Glutamatergic neuron (in vitro differentiated cells): ENCODE results near the gene CAMK2A. TPM values are rescaled to one million over a fixed set of nuclear protein-coding genes. Genes with fewer than 3 reads are reported as not detected.

Experiments
- DNase-seq: peaks from one replicate; pipeline ENCODE4 v3.0.0; 2022
- H3K27ac Mint-ChIP-seq: one replicate; pipeline ENCODE4 v1.8.0; 2020; ENCODE audit warnings: mild to moderate bottlenecking, mixed read lengths, inconsistent platforms; ENCODE audit not compliant: unreplicated experiment
- H3K27me3 Mint-ChIP-seq: one replicate; pipeline ENCODE4 v1.8.0; 2020; ENCODE audit warnings: mild to moderate bottlenecking, moderate library complexity, mixed read lengths, inconsistent platforms; ENCODE audit not compliant: unreplicated experiment
- H3K36me3 Mint-ChIP-seq: one replicate; pipeline ENCODE4 v1.8.0; 2020; ENCODE audit warnings: mild to moderate bottlenecking, mixed read lengths, inconsistent platforms; ENCODE audit not compliant: unreplicated experiment
- H3K4me1 Mint-ChIP-seq: one replicate; pipeline ENCODE4 v1.8.0; 2020; ENCODE audit warnings: mild to moderate bottlenecking, low read depth, mixed read lengths, inconsistent platforms; ENCODE audit not compliant: unreplicated experiment
- H3K4me3 Mint-ChIP-seq: one replicate; pipeline ENCODE4 v1.8.0; 2020; ENCODE audit warnings: mild to moderate bottlenecking, mixed read lengths, inconsistent platforms; ENCODE audit not compliant: unreplicated experiment
- H3K9me3 Mint-ChIP-seq: one replicate; pipeline ENCODE4 v1.8.0; 2020; ENCODE audit warnings: mild to moderate bottlenecking, moderate library complexity, mixed read lengths, inconsistent platforms; ENCODE audit not compliant: unreplicated experiment
- CTCF ChIP-seq: fragments of 200-600 bp; sonication (generic); IDR thresholded peaks from one replicate; pipeline ENCODE4 v1.5.0; 2021; ENCODE audit not compliant: partially characterized antibody, unreplicated experiment
- total RNA-seq: library from RNA; stranded (reverse); fragmentation: NEBNext Ultra II Directional; extraction: Animal tissue kit (Norgen Biotek cat#: 25700); gene quantifications from one replicate; pipeline ENCODE4 v1.2.1, GENCODE V29; 2021; ENCODE audit not compliant: unreplicated experiment

The CAMK2A gene
- total RNA-seq, 1 donor from 2014 or later, result 1.1 TPM

DNA sequence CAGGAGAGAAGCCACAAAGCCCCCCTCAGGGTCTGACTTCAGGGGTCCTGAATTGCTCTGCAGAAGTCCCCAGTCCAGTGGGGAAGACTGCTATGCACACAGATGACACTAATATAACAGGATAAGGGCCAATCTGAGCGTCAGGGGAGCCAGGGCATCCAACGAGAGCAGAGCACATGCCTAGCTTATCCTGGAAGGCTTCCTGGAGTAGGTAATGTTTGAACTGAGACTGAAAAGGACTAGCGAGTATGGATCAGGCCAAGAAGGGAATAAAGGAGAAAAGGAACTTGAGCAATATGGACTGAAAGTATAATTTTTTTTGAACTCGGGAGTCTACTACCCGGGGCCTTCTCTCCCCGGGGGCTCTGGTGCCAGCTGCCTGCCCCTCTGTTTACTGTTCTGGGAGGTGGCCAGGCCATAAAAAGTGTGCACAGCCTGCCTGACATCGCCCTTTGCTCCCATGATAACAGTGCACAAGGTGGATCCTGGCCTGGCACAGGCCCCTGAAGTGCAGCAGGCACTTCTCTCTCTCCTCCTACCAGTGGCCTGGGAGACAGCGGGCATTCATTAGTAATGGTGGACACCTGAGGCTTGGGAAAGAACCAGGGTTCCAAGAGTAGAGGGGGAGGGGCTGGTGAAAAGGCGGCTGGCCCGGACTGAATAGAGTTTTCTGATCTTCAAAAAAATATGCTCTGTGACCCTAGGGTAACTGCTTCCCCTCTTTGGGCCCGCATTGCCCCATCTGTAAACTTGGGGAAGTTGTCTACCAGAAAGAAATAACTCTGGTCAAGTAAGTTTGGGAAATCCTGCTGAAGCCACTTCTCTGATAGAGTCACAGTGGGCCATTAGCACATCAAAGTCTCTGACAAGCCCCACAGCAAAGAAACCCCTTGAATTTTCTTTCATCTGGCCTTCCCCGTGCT lies 104.3 kb downstream of the CAMK2A start:
- no peaks in the 10 kb centered on the region for H3K36me3 Mint-ChIP-seq
- peaks cover 11% of the 10 kb centered on the region for H3K9me3 Mint-ChIP-seq
- H3K4me1 Mint-ChIP-seq, result peaks cover 2% of the 10 kb centered on the region
- no peak for DNase-seq
- peaks cover 4% of the 10 kb centered on the region for H3K27me3 Mint-ChIP-seq
- no peak for TF ChIP-seq CTCF
- H3K4me3 Mint-ChIP-seq, result no peak overlapping the region
- no peak overlapping the region for H3K27ac Mint-ChIP-seq

DNA sequence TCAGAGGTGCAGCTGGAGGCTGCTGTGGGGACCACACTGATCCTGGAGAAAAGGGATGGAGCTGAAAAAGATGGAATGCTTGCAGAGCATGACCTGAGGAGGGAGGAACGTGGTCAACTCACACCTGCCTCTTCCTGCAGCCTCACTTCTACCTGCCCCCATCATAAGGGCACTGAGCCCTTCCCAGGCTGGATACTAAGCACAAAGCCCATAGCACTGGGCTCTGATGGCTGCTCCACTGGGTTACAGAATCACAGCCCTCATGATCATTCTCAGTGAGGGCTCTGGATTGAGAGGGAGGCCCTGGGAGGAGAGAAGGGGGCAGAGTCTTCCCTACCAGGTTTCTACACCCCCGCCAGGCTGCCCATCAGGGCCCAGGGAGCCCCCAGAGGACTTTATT lies 105.6 kb downstream of the CAMK2A start:
- DNase-seq, result no peak
- no peaks in the 10 kb centered on the region for H3K36me3 Mint-ChIP-seq
- H3K4me1 Mint-ChIP-seq, result peaks cover 2% of the 10 kb centered on the region
- H3K27ac Mint-ChIP-seq, result no peak overlapping the region
- H3K9me3 Mint-ChIP-seq, result peaks cover 9% of the 10 kb centered on the region
- no peak overlapping the region for H3K4me3 Mint-ChIP-seq
- TF ChIP-seq CTCF, result no peak
- peaks cover 2% of the 10 kb centered on the region for H3K27me3 Mint-ChIP-seq

GRCh38 chr5:150183436-150183835 lies 106.1 kb downstream of the CAMK2A start:
- Mint-ChIP-seq H3K9me3 (peaks cover 9% of the 10 kb centered on the region), H3K36me3 (no peaks in the 10 kb centered on the region), H3K4me3 (no peak overlapping the region), H3K4me1 (peaks cover 2% of the 10 kb centered on the region), H3K27me3 (peaks cover 2% of the 10 kb centered on the region), H3K27ac (no peak overlapping the region)
- TF ChIP-seq CTCF, result no peak
- no peak for DNase-seq

DNA sequence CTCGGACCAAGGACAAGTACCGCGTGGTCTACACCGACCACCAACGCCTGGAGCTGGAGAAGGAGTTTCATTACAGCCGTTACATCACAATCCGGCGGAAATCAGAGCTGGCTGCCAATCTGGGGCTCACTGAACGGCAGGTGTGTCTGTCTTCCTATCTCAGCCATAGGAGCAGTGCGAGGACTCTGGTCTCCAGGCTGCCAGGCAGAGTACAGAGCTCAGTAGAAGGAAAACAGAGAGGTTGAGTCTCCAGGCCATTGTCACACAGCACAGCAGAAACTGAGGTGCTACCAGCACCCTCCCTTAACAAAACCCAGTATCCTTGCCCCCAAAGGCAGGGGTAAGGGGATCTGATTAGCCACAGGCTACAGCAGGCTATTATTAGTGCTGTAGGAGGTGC lies 106.8 kb downstream of the CAMK2A start:
- DNase-seq, result no peak
- Mint-ChIP-seq H3K27ac (no peak overlapping the region), H3K4me3 (no peak overlapping the region), H3K4me1 (peaks cover 2% of the 10 kb centered on the region), H3K36me3 (no peaks in the 10 kb centered on the region), H3K27me3 (peaks cover 2% of the 10 kb centered on the region), H3K9me3 (peaks cover 9% of the 10 kb centered on the region)
- no peak for TF ChIP-seq CTCF
